Measurements from ENCODE around the gene C1orf105.

C1orf105 gene

GRCh38 chr1:172405912-172406311 is 14.6 kb upstream of the C1orf105 start:
- H3K4me3 ChIP-seq (replicated peaks; ENCODE audit: low read depth, low read length), result no peak overlapping the region
- no peak for DNase-seq (ENCODE audit: low read depth)
- TF ChIP-seq CTCF (IDR thresholded peaks at IDR 0.05; ENCODE audit: low read length, missing control alignments), result no peak

- DNase-seq (ENCODE audit: low read depth), result no peak
- TF ChIP-seq CTCF (IDR thresholded peaks at IDR 0.05; ENCODE audit: low read length, missing control alignments), result no peak
- H3K4me3 ChIP-seq (replicated peaks; ENCODE audit: low read depth, low read length), result no peak overlapping the region
Measured at GRCh38 chr1:172406968-172407367, 13.5 kb upstream of the C1orf105 start.

GRCh38 chr1:172408958-172409357 is 11.5 kb upstream of the C1orf105 start:
- no peak overlapping the region for H3K4me3 ChIP-seq (replicated peaks; ENCODE audit: low read depth, low read length)
- no peak for TF ChIP-seq CTCF (IDR thresholded peaks at IDR 0.05; ENCODE audit: low read length, missing control alignments)
- DNase-seq (ENCODE audit: low read depth), result no peak

- no peak for TF ChIP-seq CTCF (IDR thresholded peaks at IDR 0.05; ENCODE audit: low read length, missing control alignments)
- no peak for DNase-seq (ENCODE audit: low read depth)
- H3K4me3 ChIP-seq (replicated peaks; ENCODE audit: low read depth, low read length), result no peak overlapping the region
Measured at GRCh38 chr1:172410027-172410426, 10.5 kb upstream of the C1orf105 start.

- DNase-seq (ENCODE audit: low read depth), result no peak
- H3K4me3 ChIP-seq (replicated peaks; ENCODE audit: low read depth, low read length), result no peak overlapping the region
- no peak for TF ChIP-seq CTCF (IDR thresholded peaks at IDR 0.05; ENCODE audit: low read length, missing control alignments)
Measured at GRCh38 chr1:172411791-172412338, 8.6 kb upstream of the C1orf105 start.

GRCh38 chr1:172414331-172414730 is 6.2 kb upstream of the C1orf105 start:
- TF ChIP-seq CTCF (IDR thresholded peaks at IDR 0.05; ENCODE audit: low read length, missing control alignments), result no peak
- peak; percentile 36 for DNase-seq (ENCODE audit: low read depth)
- H3K4me3 ChIP-seq (replicated peaks; ENCODE audit: low read depth, low read length), result no peak overlapping the region

GRCh38 chr1:172416496-172417035 is 3.9 kb upstream of the C1orf105 start:
- DNase-seq (ENCODE audit: low read depth), result no peak
- TF ChIP-seq CTCF (IDR thresholded peaks at IDR 0.05; ENCODE audit: low read length, missing control alignments), result no peak
- H3K4me3 ChIP-seq (replicated peaks; ENCODE audit: low read depth, low read length), result no peak overlapping the region
